HG03135 (cell line): Measurements from ENCODE around the gene CCL5.
"Not testable (repeated sequence)": the region's sequence is repeated elsewhere in the genome, so short reads cannot be mapped to it uniquely, and the experiment has no call there.

ENCODE experiments used
- ATAC-seq: cut with Tn5 transposase; IDR thresholded peaks from one replicate; pipeline ENCODE4 v1.9.1; 2021; ENCODE audit warnings: mild to moderate bottlenecking, moderate library complexity; ENCODE audit not compliant: unreplicated experiment

CCL5 gene

DNA sequence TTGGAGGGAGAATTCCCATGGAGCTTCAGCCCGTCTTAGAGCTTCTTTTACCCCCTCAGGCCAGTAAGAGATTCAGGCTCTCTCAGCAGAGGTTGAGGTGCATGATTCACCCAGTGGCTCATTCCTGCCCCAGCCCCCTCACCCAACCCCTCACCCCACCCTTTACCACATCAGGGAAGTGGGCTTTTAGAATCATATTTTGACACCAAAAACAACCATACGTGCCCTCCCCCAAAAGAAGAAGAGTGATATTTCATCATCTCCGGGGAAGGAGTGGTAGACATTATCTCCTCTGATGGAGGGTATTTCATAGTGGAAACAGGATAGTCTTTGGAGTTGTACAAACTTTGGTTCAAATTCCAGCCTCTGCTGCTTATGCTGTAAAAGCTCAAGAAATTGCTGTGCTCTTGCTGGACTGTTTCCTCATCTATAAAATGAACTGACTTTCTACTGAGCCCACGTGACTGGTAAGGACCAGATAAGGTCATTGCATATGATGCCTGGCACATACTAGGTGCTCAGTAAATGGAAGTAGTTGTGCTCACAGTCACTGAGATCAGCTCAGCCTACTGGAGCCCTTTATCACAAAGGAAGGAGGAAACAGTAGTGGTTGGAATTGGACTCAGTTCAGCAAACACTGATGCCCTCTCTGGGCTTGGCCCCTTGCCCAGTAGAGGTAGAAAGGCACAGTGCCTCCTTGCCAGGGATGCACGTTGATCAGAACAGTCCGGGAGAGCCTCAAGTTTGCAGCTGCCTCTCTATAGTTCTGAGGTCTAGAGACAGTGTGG, 18.3 kb upstream of the CCL5 start:
- ATAC-seq = no peak

GRCh38 chr17:35897772-35898171, 17.6 kb upstream of the CCL5 start:
- ATAC-seq = not testable (repeated sequence)

GRCh38 chr17:35895636-35896587, 15.8 kb upstream of the CCL5 start:
- ATAC-seq = no peak

GRCh38 chr17:35894206-35894605, 14.0 kb upstream of the CCL5 start:
- no peak for ATAC-seq

- no peak for ATAC-seq
These were observed 13.6 kb upstream of the CCL5 start for GRCh38 chr17:35893751-35894150.

- no peak for ATAC-seq
These were observed 12.2 kb upstream of the CCL5 start for GRCh38 chr17:35892091-35893035.

GRCh38 chr17:35891269-35891668, 11.1 kb upstream of the CCL5 start:
- ATAC-seq = no peak

- no peak for ATAC-seq
These were observed 10.6 kb upstream of the CCL5 start for GRCh38 chr17:35890774-35891155.

GRCh38 chr17:35889818-35890773, 9.9 kb upstream of the CCL5 start:
- no peak for ATAC-seq

- ATAC-seq = no peak
These were observed 9.1 kb upstream of the CCL5 start for GRCh38 chr17:35889241-35889640.

GRCh38 chr17:35878361-35878760, 1.8 kb downstream of the CCL5 start:
- ATAC-seq = no peak

DNA sequence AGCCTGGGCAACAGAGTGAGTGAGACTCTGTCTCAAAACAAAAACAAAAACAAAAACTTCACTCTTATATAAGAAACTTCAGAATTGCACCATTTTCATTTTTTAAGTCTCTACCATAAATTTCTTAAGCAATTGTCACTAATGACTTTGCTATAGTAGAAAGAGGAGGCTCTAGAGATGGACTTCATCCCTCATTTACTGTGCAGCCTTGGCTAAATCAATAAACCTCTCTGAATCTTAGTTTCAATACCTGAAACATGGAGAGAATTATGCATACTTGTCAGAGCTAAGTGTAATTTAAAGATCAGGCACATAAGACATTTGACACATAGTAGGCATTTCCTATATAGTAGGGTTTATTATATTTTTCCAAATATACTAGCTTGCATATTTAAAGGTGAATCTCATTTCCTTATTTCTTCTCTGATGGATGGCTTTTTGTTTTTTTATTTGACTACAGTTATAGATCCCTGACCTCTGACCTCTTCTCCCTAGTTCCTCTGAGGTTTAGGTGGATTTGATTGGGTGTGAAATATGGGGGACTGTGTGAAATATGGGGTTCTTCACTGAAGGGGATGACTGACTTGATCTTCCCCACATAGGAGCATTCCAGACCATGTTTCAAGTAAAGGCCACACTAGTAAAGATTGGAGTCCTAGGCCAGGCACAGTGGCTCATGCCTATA, 2.7 kb downstream of the CCL5 start:
- ATAC-seq = no peak

DNA sequence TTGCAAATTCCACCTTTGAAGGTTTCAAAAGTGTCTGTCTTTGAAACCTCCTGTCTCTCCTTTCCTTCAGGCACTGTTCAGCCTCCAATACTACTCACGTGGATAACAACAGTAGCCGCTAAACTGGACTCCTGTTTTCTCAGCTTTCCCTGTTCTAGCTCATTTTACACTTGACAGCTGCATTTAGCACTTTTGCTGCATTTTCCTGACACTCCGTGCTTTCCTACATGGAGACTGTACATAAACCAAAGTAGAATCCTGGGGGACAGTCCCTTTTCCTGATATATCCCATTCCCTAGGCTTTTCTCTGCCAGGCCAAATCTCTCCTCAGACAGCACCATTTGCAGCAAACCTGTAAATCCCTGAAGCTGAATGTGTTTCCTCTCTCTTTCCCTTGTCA, 3.6 kb downstream of the CCL5 start:
- no peak for ATAC-seq

GRCh38 chr17:35875800-35876139, 4.4 kb downstream of the CCL5 start:
- ATAC-seq = no peak

DNA sequence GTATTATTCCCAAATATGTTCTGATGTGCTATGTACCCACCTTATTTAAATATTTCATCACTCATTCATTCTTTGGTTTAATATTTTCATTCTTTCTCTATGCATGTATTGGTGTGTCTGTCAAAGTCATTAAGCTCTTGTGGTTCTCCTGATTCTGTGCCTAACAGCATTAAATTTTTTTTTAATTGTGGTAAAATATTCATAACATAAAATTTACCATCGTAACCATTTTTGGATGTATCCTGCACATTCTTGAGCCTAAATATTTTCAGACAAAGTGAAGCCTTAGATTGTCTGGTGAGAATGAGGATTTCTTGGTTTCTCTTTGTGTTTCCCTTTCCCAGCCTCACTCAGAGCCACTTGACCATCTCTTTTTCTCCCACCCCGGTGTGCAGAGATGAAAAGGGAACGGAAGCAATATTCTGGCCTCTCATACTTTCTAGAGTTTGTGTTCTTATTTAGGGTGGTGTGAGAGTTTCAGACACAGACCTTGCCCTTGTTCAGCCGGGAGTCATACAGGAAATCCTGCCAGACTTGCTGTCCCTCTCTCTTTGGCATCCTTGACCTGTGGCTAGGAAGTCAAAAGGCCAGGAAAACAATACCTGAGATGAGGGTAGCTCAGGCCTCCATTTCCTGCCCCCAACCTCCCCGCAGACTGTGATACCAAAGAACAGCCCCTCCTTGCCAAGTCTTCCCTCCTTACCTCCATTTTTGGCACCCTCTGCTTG, 4.9 kb downstream of the CCL5 start:
- no peak for ATAC-seq

DNA sequence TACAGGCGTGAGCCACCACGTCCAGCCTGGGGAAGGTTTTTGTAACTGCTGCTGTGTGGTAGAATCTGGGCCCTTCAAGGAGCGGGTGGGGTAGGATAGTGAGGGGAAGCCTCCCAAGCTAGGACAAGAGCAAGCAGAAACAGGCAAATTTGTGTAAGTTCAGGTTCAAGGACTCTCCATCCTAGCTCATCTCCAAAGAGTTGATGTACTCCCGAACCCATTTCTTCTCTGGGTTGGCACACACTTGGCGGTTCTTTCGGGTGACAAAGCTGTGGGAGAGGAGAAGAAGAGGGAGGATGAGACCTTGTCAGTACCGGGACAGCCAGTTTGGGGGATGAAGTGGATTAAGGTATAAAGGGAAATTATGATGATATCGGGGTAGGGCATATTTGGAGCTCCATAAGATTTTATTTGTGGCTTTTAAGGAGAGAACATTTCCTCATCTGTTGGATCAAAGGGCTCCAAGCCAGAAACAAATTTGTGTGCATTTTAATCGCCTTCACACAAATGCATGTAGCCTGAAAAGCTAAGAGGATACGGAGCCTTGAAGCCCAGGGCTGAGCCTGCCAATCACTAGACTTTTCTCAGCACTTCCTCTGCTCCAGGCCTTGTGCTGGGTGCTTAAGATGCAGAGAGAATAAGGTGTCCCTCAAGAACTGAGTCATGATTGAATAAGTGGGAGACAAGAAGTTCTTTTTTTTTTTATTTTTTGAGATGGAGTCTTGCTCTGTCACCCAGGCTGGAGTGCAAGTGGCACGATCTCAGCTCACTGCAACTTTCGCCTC, 7.8 kb downstream of the CCL5 start:
- ATAC-seq = no peak

DNA sequence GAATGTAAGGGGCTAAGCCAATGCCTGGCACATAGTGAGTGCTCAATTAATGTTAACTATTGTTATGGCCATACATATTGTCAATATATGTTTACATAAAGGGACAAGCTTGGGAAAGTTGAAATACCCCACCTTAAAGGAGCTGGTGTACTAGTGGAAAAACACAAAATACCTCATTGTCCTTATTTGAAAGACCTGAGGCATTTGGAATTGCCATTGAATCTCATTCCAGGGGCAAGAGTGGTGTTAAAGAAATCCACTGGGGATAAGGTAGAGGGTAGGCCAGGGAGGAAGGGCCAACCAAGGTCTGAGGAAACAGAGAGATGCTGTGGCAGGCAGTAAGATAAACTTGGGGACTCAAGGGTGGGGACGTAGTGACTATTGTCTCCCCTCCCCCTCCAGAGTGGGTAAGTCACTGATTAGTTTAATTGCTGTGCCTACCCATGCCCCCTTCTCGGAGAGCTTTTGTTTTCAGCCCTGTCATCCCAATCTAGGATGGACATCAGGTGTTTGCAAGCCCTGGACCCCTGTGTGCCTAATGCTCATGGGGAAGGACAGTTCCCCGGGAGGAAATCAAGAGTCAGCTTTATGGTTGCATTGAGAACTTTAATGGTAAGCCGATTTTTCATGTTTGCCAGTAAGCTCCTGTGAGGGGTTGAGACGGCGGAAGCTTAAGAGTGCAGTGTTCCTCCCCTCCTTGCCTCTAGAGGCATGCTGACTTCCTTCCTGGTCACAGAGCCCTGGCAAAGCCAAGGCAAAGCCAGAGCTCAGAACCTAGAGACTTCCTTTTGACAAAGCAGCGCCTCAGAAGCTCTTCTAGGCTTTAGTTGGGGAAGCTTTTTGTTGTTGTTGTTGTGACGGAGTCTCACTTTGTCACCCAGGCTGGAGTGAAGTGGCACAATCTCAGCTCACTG, 9.0 kb downstream of the CCL5 start:
- no peak for ATAC-seq
